Naive thymus-derived CD4-positive, alpha-beta T cell (primary cell): Measurements from ENCODE around the gene UGT2B15. TPM values are rescaled to one million over a fixed set of nuclear protein-coding genes. Genes with fewer than 3 reads are reported as not detected.

Experiments
- ATAC-seq: fragments of 150-1000 bp; cut with Tn5 transposase; 2 replicates; pipeline ENCODE4 v1.10.0; 2021; ENCODE audit warnings: mild to moderate bottlenecking, moderate library complexity
- CTCF ChIA-PET: fragments of 350-600 bp; sonication (Branson Sonifier 250); formaldehyde crosslinking; loops from one replicate; lab custom pipeline; 2021; ENCODE audit warnings: antibody characterized with exemption; lab: Charles Lee
- POLR2A ChIA-PET: fragments of 350-600 bp; sonication (Branson Sonifier 250); formaldehyde crosslinking; loops from one replicate; lab custom pipeline; 2021; ENCODE audit warnings: antibody characterized with exemption, inconsistent platforms; lab: Charles Lee
- DNase-seq, 9 donors: peaks; one replicate each; pipeline versions ENCODE4 v3.0.0 to v3.0.0-alpha.2; 2020 to 2022; ENCODE audit warnings: mixed read lengths in 1 of 9
- H3K27ac ChIP-seq: one replicate; pipeline ENCODE4 v1.7.0; 2013; ENCODE audit warnings: mild to moderate bottlenecking, low read depth, low read length, moderate library complexity
- H3K27me3 ChIP-seq, 2 donors: one replicate each; pipeline ENCODE4 v1.7.0; 2013; ENCODE audit warnings: low read length in 2 of 2, mild to moderate bottlenecking in 2 of 2, moderate library complexity in 2 of 2; ENCODE audit not compliant: control insufficient read depth in 2 of 2, insufficient read depth in 2 of 2
- H3K36me3 ChIP-seq, 3 experiments: 1 replicate in 2 of 3; 2 replicates in 1 of 3; pipeline ENCODE4 v1.7.0; 2013; ENCODE audit warnings: low read length in 3 of 3, mild to moderate bottlenecking in 3 of 3, moderate library complexity in 1 of 3; ENCODE audit not compliant: insufficient read depth in 3 of 3, control insufficient read depth in 2 of 3
- H3K4me1 ChIP-seq, 2 donors: one replicate each; pipeline ENCODE4 v1.7.0; 2013; ENCODE audit warnings: low read length in 2 of 2, mild to moderate bottlenecking in 2 of 2, moderate library complexity in 1 of 2; ENCODE audit not compliant: control insufficient read depth in 2 of 2, insufficient read depth in 2 of 2
- H3K4me3 ChIP-seq: 2 replicates; pipeline ENCODE4 v1.7.0; 2013; ENCODE audit warnings: mild to moderate bottlenecking, low read length
- H3K9me3 ChIP-seq, 3 experiments: 1 replicate in 2 of 3; 2 replicates in 1 of 3; pipeline ENCODE4 v1.7.0; 2013; ENCODE audit warnings: low read length in 3 of 3; ENCODE audit not compliant: control insufficient read depth in 2 of 3
- H3K27ac Mint-ChIP-seq, 9 donors: one replicate each; pipeline ENCODE4 v1.8.0; 2020 to 2022; ENCODE audit warnings: mixed read lengths in 9 of 9, mild to moderate bottlenecking in 8 of 9, moderate library complexity in 5 of 9, inconsistent platforms in 2 of 9
- H3K27me3 Mint-ChIP-seq, 5 donors: one replicate each; pipeline ENCODE4 v1.8.0; 2021 to 2022; ENCODE audit warnings: mixed read lengths in 5 of 5, mild to moderate bottlenecking in 1 of 5
- H3K36me3 Mint-ChIP-seq, 5 donors: one replicate each; pipeline ENCODE4 v1.8.0; 2020 to 2022; ENCODE audit warnings: mixed read lengths in 5 of 5, mild to moderate bottlenecking in 3 of 5, inconsistent platforms in 1 of 5
- H3K4me1 Mint-ChIP-seq, 7 donors: one replicate each; pipeline ENCODE4 v1.8.0; 2020 to 2022; ENCODE audit warnings: mixed read lengths in 7 of 7, mild to moderate bottlenecking in 3 of 7, inconsistent platforms in 1 of 7
- H3K4me3 Mint-ChIP-seq, 10 donors: one replicate each; pipeline ENCODE4 v1.8.0; 2020 to 2022; ENCODE audit warnings: mild to moderate bottlenecking in 10 of 10, mixed read lengths in 10 of 10, moderate library complexity in 6 of 10, inconsistent platforms in 2 of 10
- H3K9me3 Mint-ChIP-seq, 11 donors: one replicate each; pipeline ENCODE4 v1.8.0; 2020 to 2022; ENCODE audit warnings: mixed read lengths in 11 of 11, mild to moderate bottlenecking in 4 of 11, inconsistent platforms in 1 of 11, moderate library complexity in 1 of 11
- intact Hi-C, 2 donors: fragments of 100-400 bp; cut with micrococcal nuclease; formaldehyde crosslinking; loops; one replicate each; pipeline ENCODE4 v1.15.1; 2023
- polyA plus RNA-seq, 2 donors: library from polyadenylated mRNA; unstranded; fragments of 300-500 nt; fragmentation: Illumina TruSeq; gene quantifications; one replicate each; pipeline ENCODE4 v1.2.3, GENCODE V29; 2021
- total RNA-seq, 6 experiments: library from RNA in 5 of 6; stranded (reverse) in 5 of 6; gene quantifications; 1 replicate in 5 of 6; 2 replicates in 1 of 6; pipeline ENCODE4 v1.2.3 and lab custom pipeline; 2021 to 2026

Gene UGT2B15
- total and polyA plus RNA-seq, 7 experiments from 2014 or later, result not detected

DNA sequence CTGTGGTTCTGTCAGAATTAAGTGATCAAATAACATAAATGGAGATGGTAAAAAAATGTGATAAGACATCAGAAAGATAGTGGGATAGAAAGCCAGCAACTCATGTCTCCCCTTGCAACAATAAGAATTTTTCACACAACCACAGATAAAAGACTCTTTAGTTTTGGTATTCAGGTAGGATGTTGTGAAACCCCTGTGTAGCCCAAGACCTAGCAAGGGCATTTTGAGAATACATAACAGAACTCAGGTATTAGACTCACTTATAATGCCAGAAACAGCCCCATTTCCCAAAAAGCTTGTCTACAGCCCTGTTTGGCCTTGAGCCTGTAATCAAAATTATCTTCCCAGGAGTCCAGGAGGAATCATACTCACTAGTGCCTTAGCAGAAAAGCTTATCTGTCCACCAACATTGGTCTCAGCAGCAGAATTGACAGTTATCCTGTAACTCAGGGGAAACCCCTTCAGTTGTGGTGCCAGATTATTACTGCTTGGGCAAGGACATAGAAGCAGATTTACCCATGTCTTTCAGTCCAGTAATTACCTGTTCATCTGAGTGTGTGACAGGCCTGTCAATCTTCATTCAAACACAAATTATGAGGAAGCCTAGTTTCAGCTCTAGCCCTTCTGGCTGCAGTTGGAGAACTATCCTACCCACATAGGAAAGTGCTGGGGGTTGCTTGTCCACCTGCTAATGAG is 53.3 kb downstream of the UGT2B15 start:
- no peak overlapping the region for H3K27ac ChIP-seq
- ChIA-PET CTCF (no interaction called here), POLR2A (no interaction called here)

DNA sequence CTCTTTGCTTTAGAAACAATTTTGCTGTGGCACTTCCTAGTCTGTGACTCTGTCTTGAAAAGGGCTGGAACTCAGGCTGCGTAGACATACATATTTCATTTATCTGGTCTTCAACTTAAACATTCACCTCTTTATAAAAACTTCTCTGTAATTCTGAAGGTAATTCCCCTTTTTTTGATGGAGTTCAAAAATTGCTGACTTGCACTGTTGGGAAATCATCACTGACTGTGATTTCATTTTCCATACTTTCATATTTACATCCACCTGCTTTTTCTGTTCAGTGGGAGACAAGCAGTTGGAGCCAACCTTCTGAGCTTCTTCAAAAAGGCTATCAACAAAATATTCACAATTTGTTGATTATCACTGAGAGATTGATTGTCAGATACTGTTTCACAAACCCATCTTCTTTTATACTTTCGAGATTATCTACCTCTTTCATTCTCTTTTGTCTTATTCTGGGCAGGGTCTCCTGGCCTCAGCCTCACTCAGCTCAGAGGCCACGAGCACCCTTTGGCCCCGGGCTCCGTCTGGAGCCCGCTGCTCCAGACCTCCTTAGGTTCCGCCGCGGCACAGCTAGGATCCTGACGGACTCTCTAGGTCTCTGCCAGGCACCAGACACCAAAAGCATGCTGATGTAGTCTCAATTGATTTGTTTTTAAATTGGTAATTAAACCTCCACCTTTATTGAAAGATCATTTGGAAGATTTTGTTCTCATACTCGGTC is 54.6 kb downstream of the UGT2B15 start:
- H3K4me1 Mint-ChIP-seq, result no peaks in the 10 kb centered on the region
- Histone ChIP-seq H3K27me3 (no peaks in the 10 kb centered on the region), H3K4me3 (no peak overlapping the region), H3K36me3 (no peaks in the 10 kb centered on the region), H3K4me1 (no peaks in the 10 kb centered on the region), H3K27ac (no peak overlapping the region), H3K9me3 (no peaks in the 10 kb centered on the region)
- POLR2A ChIA-PET, result interaction anchor here (0.6 kb wide), 1 partner anchor 56 kb away, joined by 3 read pairs; no protein-coding TSS in a partner anchor
- intact Hi-C loops, result no loop called here
- peaks cover 0 to 20% (median 0%) of the 10 kb centered on the region in 5 donors for H3K27me3 Mint-ChIP-seq
- ATAC-seq (no peak), DNase-seq (no peak)
- H3K9me3 Mint-ChIP-seq, result no peaks in the 10 kb centered on the region
- CTCF ChIA-PET, result no interaction called here
- no peak overlapping the region for H3K4me3 Mint-ChIP-seq
- H3K36me3 Mint-ChIP-seq, result no peaks in the 10 kb centered on the region
- H3K27ac Mint-ChIP-seq, result no peak overlapping the region

More for the DNA sequence above, 53.3 kb downstream of the UGT2B15 start:
- H3K27ac Mint-ChIP-seq, result no peak overlapping the region
- no peaks in the 10 kb centered on the region for H3K36me3 Mint-ChIP-seq
- no peaks in the 10 kb centered on the region for H3K4me1 ChIP-seq
- H3K9me3 ChIP-seq, result no peaks in the 10 kb centered on the region
- no peak overlapping the region for H3K4me3 ChIP-seq
- peaks cover 0 to 7% (median 0%) of the 10 kb centered on the region in 11 donors for H3K9me3 Mint-ChIP-seq
- intact Hi-C loops, result no loop called here
- peaks cover 0 to 20% (median 0%) of the 10 kb centered on the region in 5 donors for H3K27me3 Mint-ChIP-seq
- no peak overlapping the region for H3K4me3 Mint-ChIP-seq
- DNase-seq, result no peak
- no peaks in the 10 kb centered on the region for H3K27me3 ChIP-seq
- no peaks in the 10 kb centered on the region for H3K4me1 Mint-ChIP-seq
- H3K36me3 ChIP-seq, result no peaks in the 10 kb centered on the region
- ATAC-seq, result no peak

DNA sequence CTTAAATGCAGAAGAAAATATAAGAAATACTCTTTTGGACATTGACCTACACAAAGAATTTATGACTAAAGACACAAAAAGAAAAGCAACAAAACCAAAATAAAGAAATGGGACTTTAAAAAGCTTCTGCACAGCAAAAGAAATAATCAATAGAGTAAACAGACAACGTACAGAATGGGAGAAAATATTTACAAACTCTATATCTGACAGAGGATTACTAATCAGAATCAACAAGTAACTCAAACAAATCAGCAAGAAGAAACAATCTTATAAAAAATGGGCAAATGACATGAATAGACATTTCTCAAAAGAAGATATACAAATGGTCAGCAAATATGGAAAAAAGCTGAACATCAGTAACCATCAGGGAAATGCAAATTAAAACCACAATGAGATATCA is 56.7 kb downstream of the UGT2B15 start:
- H3K36me3 Mint-ChIP-seq, result no peaks in the 10 kb centered on the region
- H3K27ac ChIP-seq, result no peak overlapping the region
- no peaks in the 10 kb centered on the region for H3K9me3 ChIP-seq
- no peaks in the 10 kb centered on the region for H3K4me1 Mint-ChIP-seq
- no peak overlapping the region for H3K27ac Mint-ChIP-seq
- H3K4me3 ChIP-seq, result no peak overlapping the region
- H3K27me3 ChIP-seq, result no peaks in the 10 kb centered on the region
- no peak for DNase-seq
- no peaks in the 10 kb centered on the region for H3K4me1 ChIP-seq
- CTCF ChIA-PET, result no interaction called here
- H3K36me3 ChIP-seq, result no peaks in the 10 kb centered on the region
- no peak for ATAC-seq
- peaks cover 0 to 24% (median 0%) of the 10 kb centered on the region in 5 donors for H3K27me3 Mint-ChIP-seq
- intact Hi-C loops, result no loop called here
- no peak overlapping the region for H3K4me3 Mint-ChIP-seq
- peaks cover 0 to 5% (median 0%) of the 10 kb centered on the region in 11 donors for H3K9me3 Mint-ChIP-seq
- POLR2A ChIA-PET, result no interaction called here

DNA sequence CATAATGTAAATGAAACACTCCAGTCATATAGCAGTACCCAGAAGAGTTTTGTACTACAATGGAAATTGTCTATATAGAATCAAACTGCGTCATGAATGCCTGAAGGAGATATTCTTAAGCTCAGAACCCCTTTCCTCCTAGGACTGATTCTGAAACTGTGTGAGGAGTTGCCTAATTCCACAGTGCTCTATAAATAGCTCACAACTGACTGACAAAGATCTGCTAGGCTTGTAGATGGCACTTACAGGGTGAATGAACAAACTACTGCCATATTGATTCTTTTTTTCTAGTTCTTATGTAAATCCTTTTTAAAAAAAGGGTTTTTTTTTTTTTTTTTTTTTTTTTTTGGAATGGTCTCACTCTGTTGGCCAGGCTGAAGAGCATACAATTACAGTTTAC is 64.2 kb downstream of the UGT2B15 start:
- H3K27me3 ChIP-seq, result no peaks in the 10 kb centered on the region
- no peak for DNase-seq
- Mint-ChIP-seq H3K36me3 (no peaks in the 10 kb centered on the region), H3K4me3 (no peak overlapping the region), H3K4me1 (no peaks in the 10 kb centered on the region), H3K27ac (no peak overlapping the region), H3K27me3 (peaks cover 0 to 11% (median 0%) of the 10 kb centered on the region in 5 donors), H3K9me3 (peaks cover 0 to 9% (median 0%) of the 10 kb centered on the region in 11 donors)
- POLR2A ChIA-PET, result no interaction called here
- intact Hi-C loops, result no loop called here
- ATAC-seq, result no peak
- H3K27ac ChIP-seq, result no peak overlapping the region
- H3K4me1 ChIP-seq, result no peaks in the 10 kb centered on the region
- no peaks in the 10 kb centered on the region for H3K36me3 ChIP-seq
- CTCF ChIA-PET, result interaction anchor here (1.1 kb wide), 1 partner anchor 334 kb away, joined by 3 read pairs; no protein-coding TSS in a partner anchor
- no peak overlapping the region for H3K4me3 ChIP-seq
- H3K9me3 ChIP-seq, result no peaks in the 10 kb centered on the region

DNA sequence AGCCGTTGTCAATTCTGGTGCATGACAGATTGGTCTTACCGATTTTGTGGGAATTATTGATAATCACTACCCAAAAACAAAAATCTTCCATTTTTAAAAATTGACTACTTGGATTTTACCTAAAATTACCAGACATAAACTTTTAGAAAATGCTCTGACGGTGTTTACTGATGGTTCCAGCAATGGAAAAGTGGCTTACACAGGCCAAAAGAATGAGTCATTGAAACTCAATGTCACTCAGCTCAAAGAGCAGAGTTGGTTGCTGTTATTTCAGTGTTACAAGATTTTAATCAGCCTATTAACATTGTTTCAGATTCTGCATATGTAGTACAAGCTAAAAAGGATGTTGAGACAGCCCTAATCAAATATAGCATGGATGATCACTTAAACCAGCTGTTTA is 71.3 kb downstream of the UGT2B15 start:
- H3K9me3 Mint-ChIP-seq, result peaks cover 0 to 3% (median 0%) of the 10 kb centered on the region in 11 donors
- POLR2A ChIA-PET, result no interaction called here
- H3K36me3 ChIP-seq, result no peaks in the 10 kb centered on the region
- H3K4me3 ChIP-seq, result no peak overlapping the region
- H3K36me3 Mint-ChIP-seq, result peaks cover 0 to 3% (median 0%) of the 10 kb centered on the region in 5 donors
- ATAC-seq (no peak), DNase-seq (no peak)
- CTCF ChIA-PET, result no interaction called here
- H3K27ac ChIP-seq, result no peak overlapping the region
- H3K9me3 ChIP-seq, result no peaks in the 10 kb centered on the region
- peaks cover 0 to 4% (median 0%) of the 10 kb centered on the region in 5 donors for H3K27me3 Mint-ChIP-seq
- H3K4me1 ChIP-seq, result no peaks in the 10 kb centered on the region
- no peaks in the 10 kb centered on the region for H3K27me3 ChIP-seq
- intact Hi-C loops, result no loop called here
- no peak overlapping the region for H3K4me3 Mint-ChIP-seq
- H3K4me1 Mint-ChIP-seq, result no peaks in the 10 kb centered on the region
- no peak overlapping the region for H3K27ac Mint-ChIP-seq

DNA sequence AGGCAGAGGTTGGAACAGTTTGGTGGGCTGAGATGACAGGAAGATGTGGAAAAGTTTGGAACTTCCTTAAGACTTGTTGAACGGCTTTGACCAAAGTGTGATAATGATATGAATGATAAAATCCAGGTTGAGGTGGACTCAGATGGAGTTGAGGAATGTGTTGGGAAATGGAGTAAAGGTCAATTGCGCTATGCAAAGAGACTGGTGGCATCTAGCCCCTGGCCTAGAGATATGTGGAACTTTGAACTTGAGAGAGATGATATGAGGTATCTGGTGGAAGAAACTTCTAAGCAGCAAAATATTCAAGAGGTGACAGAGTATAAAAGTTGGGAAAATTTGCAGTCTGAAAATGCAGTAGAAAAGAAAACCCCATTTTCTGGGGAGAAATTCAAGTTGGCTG is 73.0 kb downstream of the UGT2B15 start:
- Mint-ChIP-seq H3K36me3 (peaks cover 0 to 3% (median 0%) of the 10 kb centered on the region in 5 donors), H3K4me3 (no peak overlapping the region), H3K4me1 (no peaks in the 10 kb centered on the region), H3K27ac (no peak overlapping the region), H3K27me3 (peaks cover 0 to 4% (median 0%) of the 10 kb centered on the region in 5 donors), H3K9me3 (peaks cover 0 to 3% (median 0%) of the 10 kb centered on the region in 11 donors)
- DNase-seq, result no peak
- intact Hi-C loops, result no loop called here
- ChIA-PET POLR2A (no interaction called here), CTCF (no interaction called here)
- H3K4me1 ChIP-seq, result no peaks in the 10 kb centered on the region
- no peak for ATAC-seq
- no peak overlapping the region for H3K4me3 ChIP-seq
- H3K36me3 ChIP-seq, result no peaks in the 10 kb centered on the region
- H3K27ac ChIP-seq, result no peak overlapping the region
- no peaks in the 10 kb centered on the region for H3K9me3 ChIP-seq
- H3K27me3 ChIP-seq, result no peaks in the 10 kb centered on the region
